ENCODE measurements around the gene HMGB3. TPM values are rescaled to one million over a fixed set of nuclear protein-coding genes. Genes with fewer than 3 reads are reported as not detected.
"Not testable (repeated sequence)": the region's sequence is repeated elsewhere in the genome, so short reads cannot be mapped to it uniquely, and the experiment has no call there.

Gene HMGB3
- total RNA-seq (2014; rRNA removed; shearing (Covaris generic)): 169 and 198 TPM in 2 replicates

GRCh38 chrX:150982788-150983520 lies at the start of gene HMGB3:
TSS of gene HMGB3 (plus strand) at chrX:150983335. CDS start at chrX:150985600, 2,265 bp downstream.
- DNase-seq (ENCODE audit: low spot score): peak; percentile 90

- DNase-seq (ENCODE audit: low spot score): no peak
These were observed 49.2 kb upstream of the HMGB3 start for GRCh38 chrX:150933945-150934350.

GRCh38 chrX:150934453-150934852 lies 48.7 kb upstream of the HMGB3 start:
- peak; percentile 86 for DNase-seq (ENCODE audit: low spot score)

- DNase-seq (ENCODE audit: low spot score): peak; percentile 66
These were observed 47.7 kb upstream of the HMGB3 start for GRCh38 chrX:150935467-150935866.

GRCh38 chrX:150936556-150936955 lies 46.6 kb upstream of the HMGB3 start:
- DNase-seq (ENCODE audit: low spot score): no peak

GRCh38 chrX:150940844-150941495 lies 42.2 kb upstream of the HMGB3 start:
- DNase-seq (ENCODE audit: low spot score): no peak

GRCh38 chrX:150941580-150941979 lies 41.6 kb upstream of the HMGB3 start:
- DNase-seq (ENCODE audit: low spot score): no peak

GRCh38 chrX:150942942-150943594 lies 40.1 kb upstream of the HMGB3 start:
- no peak for DNase-seq (ENCODE audit: low spot score)

- DNase-seq (ENCODE audit: low spot score): no peak
These were observed 38.9 kb upstream of the HMGB3 start for GRCh38 chrX:150944233-150944632.

GRCh38 chrX:150954951-150955350 lies 28.2 kb upstream of the HMGB3 start:
- no peak for DNase-seq (ENCODE audit: low spot score)

GRCh38 chrX:150955590-150955989 lies 27.5 kb upstream of the HMGB3 start:
- DNase-seq (ENCODE audit: low spot score): no peak

- no peak for DNase-seq (ENCODE audit: low spot score)
These were observed 25.0 kb upstream of the HMGB3 start for GRCh38 chrX:150958177-150958576.

GRCh38 chrX:150959557-150959956 lies 23.6 kb upstream of the HMGB3 start:
- no peak for DNase-seq (ENCODE audit: low spot score)

GRCh38 chrX:150961631-150962030 lies 21.5 kb upstream of the HMGB3 start:
- no peak for DNase-seq (ENCODE audit: low spot score)

- DNase-seq (ENCODE audit: low spot score): not testable (repeated sequence)
These were observed 18.7 kb upstream of the HMGB3 start for GRCh38 chrX:150964416-150964815.

GRCh38 chrX:150966235-150966634 lies 16.9 kb upstream of the HMGB3 start:
- no peak for DNase-seq (ENCODE audit: low spot score)

GRCh38 chrX:150966742-150967141 lies 16.4 kb upstream of the HMGB3 start:
- no peak for DNase-seq (ENCODE audit: low spot score)

GRCh38 chrX:150967786-150968185 lies 15.3 kb upstream of the HMGB3 start:
- DNase-seq (ENCODE audit: low spot score): no peak

GRCh38 chrX:150968862-150969720 lies 14.0 kb upstream of the HMGB3 start:
- DNase-seq (ENCODE audit: low spot score): no peak

- no peak for DNase-seq (ENCODE audit: low spot score)
These were observed 10.7 kb upstream of the HMGB3 start for GRCh38 chrX:150972450-150972849.

GRCh38 chrX:150975655-150976390 lies 7.3 kb upstream of the HMGB3 start:
- no peak for DNase-seq (ENCODE audit: low spot score)
